NCI-H524 (cell line): ENCODE data around the gene ZNF821.
"Not testable (repeated sequence)": the region's sequence is repeated elsewhere in the genome, so short reads cannot be mapped to it uniquely, and the experiment has no call there.

Source experiments
- DNase-seq, 2 experiments: peaks; one replicate each; lab custom pipeline; 2025; lab: John Stamatoyannopoulos, UW

ZNF821 gene

GRCh38 chr16:71883849-71884638 lies at the start of gene ZNF821:
TSS of gene ZNF821 (minus strand) at chr16:71884182. CDS start at chr16:71879946, 4,236 bp downstream.
- DNase-seq = peak; percentile 77 to 89

- DNase-seq = no peak
Measured at GRCh38 chr16:71933017-71933416, 49.0 kb upstream of the ZNF821 start.

GRCh38 chr16:71931599-71931998 lies 47.6 kb upstream of the ZNF821 start:
- DNase-seq = no peak

GRCh38 chr16:71931001-71931400 lies 47.0 kb upstream of the ZNF821 start:
- DNase-seq = no peak

GRCh38 chr16:71930013-71930563 lies 46.1 kb upstream of the ZNF821 start:
- no peak for DNase-seq

- DNase-seq = no peak
Measured at GRCh38 chr16:71929048-71929447, 45.1 kb upstream of the ZNF821 start.

- no peak for DNase-seq
Measured at GRCh38 chr16:71927787-71928186, 43.8 kb upstream of the ZNF821 start.

GRCh38 chr16:71927383-71927782 lies 43.4 kb upstream of the ZNF821 start:
- DNase-seq = peak in 1 of 2 experiments; percentile 17

GRCh38 chr16:71924710-71925109 lies 40.7 kb upstream of the ZNF821 start:
- DNase-seq = no peak

- no peak for DNase-seq
Measured at GRCh38 chr16:71923941-71924690, 40.1 kb upstream of the ZNF821 start.

GRCh38 chr16:71920658-71921057 lies 36.7 kb upstream of the ZNF821 start:
- DNase-seq = no peak

- DNase-seq = no peak
Measured at GRCh38 chr16:71919035-71919434, 35.1 kb upstream of the ZNF821 start.

- no peak for DNase-seq
Measured at GRCh38 chr16:71917900-71918299, 33.9 kb upstream of the ZNF821 start.

GRCh38 chr16:71916397-71916920 lies 32.5 kb upstream of the ZNF821 start:
- no peak for DNase-seq

- DNase-seq = no peak
Measured at GRCh38 chr16:71915350-71915749, 31.4 kb upstream of the ZNF821 start.

- no peak for DNase-seq
Measured at GRCh38 chr16:71914802-71915201, 30.8 kb upstream of the ZNF821 start.

GRCh38 chr16:71912534-71913275 lies 28.7 kb upstream of the ZNF821 start:
- no peak for DNase-seq

- DNase-seq = no peak
Measured at GRCh38 chr16:71911121-71911520, 27.1 kb upstream of the ZNF821 start.

GRCh38 chr16:71905765-71906164 lies 21.8 kb upstream of the ZNF821 start:
- not testable (repeated sequence) for DNase-seq

- no peak for DNase-seq
Measured at GRCh38 chr16:71904239-71904638, 20.3 kb upstream of the ZNF821 start.

GRCh38 chr16:71903608-71904007 lies 19.6 kb upstream of the ZNF821 start:
- no peak for DNase-seq
